HEK293 (cell line): ENCODE results near the gene ADI1.

Source experiments
- CTCF ChIA-PET: fragments of 350-600 bp; formaldehyde crosslinking; extraction: SDS; loops from one replicate; lab custom pipeline; 2021; ENCODE audit warnings: antibody characterized with exemption; lab: Yijun Ruan, JAX
- POLR2A ChIA-PET: fragments of 300-600 bp; formaldehyde crosslinking; extraction: SDS; loops from one replicate; lab custom pipeline; 2020; ENCODE audit warnings: antibody characterized with exemption, inconsistent platforms; lab: Yijun Ruan, JAX
- H3K27ac ChIP-seq: fragments of 200-500 bp; sonication (Bioruptor generic); 2 replicates; pipeline ENCODE4 v1.5.1; 2014; ENCODE audit warnings: low read depth, low read length, control low read depth, inconsistent platforms; ENCODE audit errors: extremely low read depth
- H3K36me3 ChIP-seq, 2 experiments: fragments of 200-500 bp in 1 of 2; sonication (Bioruptor generic) in 1 of 2; 1 replicate in 1 of 2; 2 replicates in 1 of 2; pipeline ENCODE4 v1.5.1; 2014 to 2017; ENCODE audit warnings: inconsistent platforms in 2 of 2, low read length in 2 of 2; ENCODE audit not compliant: control insufficient read depth in 2 of 2, insufficient read depth in 1 of 2
- H3K4me1 ChIP-seq: fragments of 200-500 bp; sonication (Bioruptor generic); 2 replicates; pipeline ENCODE4 v1.5.1; 2014; ENCODE audit warnings: mild to moderate bottlenecking, low read length, inconsistent platforms; ENCODE audit not compliant: control insufficient read depth, insufficient read depth
- H3K4me3 ChIP-seq: 2 replicates; pipeline ENCODE4 v1.5.1; 2011; ENCODE audit warnings: low read depth, mild to moderate bottlenecking, control low read depth, low read length, moderate library complexity
- H3K9me3 ChIP-seq: fragments of 200-500 bp; sonication (Bioruptor generic); 2 replicates; pipeline ENCODE4 v1.5.1; 2014; ENCODE audit warnings: low read depth, low read length, inconsistent platforms; ENCODE audit not compliant: control insufficient read depth, insufficient read depth
- GLI4 ChIP-seq: fragments of 450-650 bp; formaldehyde crosslinking; IDR thresholded peaks from 2 replicates; pipeline ENCODE4 v1.5.1; 2016; ENCODE audit warnings: missing biosample characterization, missing genetic modification characterization
- ZBTB8A ChIP-seq: fragments of 450-650 bp; formaldehyde crosslinking; IDR thresholded peaks from 2 replicates; pipeline ENCODE4 v1.5.1; 2016; ENCODE audit warnings: missing biosample characterization, missing genetic modification characterization
- ZFP3 ChIP-seq: fragments of 450-650 bp; formaldehyde crosslinking; IDR thresholded peaks from 2 replicates; pipeline ENCODE4 v1.5.1; 2016; ENCODE audit warnings: low read depth, missing biosample characterization, missing genetic modification characterization
- ZNF157 ChIP-seq: fragments of 450-650 bp; formaldehyde crosslinking; IDR thresholded peaks from 2 replicates; pipeline ENCODE4 v1.5.1; 2016; ENCODE audit warnings: missing biosample characterization, missing genetic modification characterization
- ZNF221 ChIP-seq: fragments of 450-650 bp; formaldehyde crosslinking; IDR thresholded peaks from 2 replicates; pipeline ENCODE4 v1.5.1; 2017; ENCODE audit warnings: missing biosample characterization, missing genetic modification characterization, borderline replicate concordance
- ZNF24 ChIP-seq: fragments of 450-650 bp; formaldehyde crosslinking; IDR thresholded peaks from 2 replicates; pipeline ENCODE4 v1.5.1; 2016; ENCODE audit warnings: missing biosample characterization, missing genetic modification characterization
- ZNF292 ChIP-seq: fragments of 450-650 bp; formaldehyde crosslinking; IDR thresholded peaks from 2 replicates; pipeline ENCODE4 v1.5.1; 2016; ENCODE audit warnings: low read depth, missing biosample characterization, missing genetic modification characterization, borderline replicate concordance
- ZNF324 ChIP-seq: fragments of 450-650 bp; formaldehyde crosslinking; IDR thresholded peaks from 2 replicates; pipeline ENCODE4 v1.5.1; 2016; ENCODE audit warnings: missing biosample characterization, missing genetic modification characterization
- ZNF561 ChIP-seq: fragments of 450-650 bp; IDR thresholded peaks from 2 replicates; pipeline ENCODE4 v1.5.1; 2018; ENCODE audit warnings: missing biosample characterization, missing genetic modification characterization, borderline replicate concordance
- ZNF610 ChIP-seq: fragments of 450-650 bp; formaldehyde crosslinking; IDR thresholded peaks from 2 replicates; pipeline ENCODE4 v1.5.1; 2016; ENCODE audit warnings: missing biosample characterization, missing genetic modification characterization, borderline replicate concordance
- ZNF664 ChIP-seq: fragments of 450-650 bp; formaldehyde crosslinking; IDR thresholded peaks from 2 replicates; pipeline ENCODE4 v1.5.1; 2016; ENCODE audit warnings: missing biosample characterization, missing genetic modification characterization
- ZNF791 ChIP-seq: fragments of 450-650 bp; formaldehyde crosslinking; IDR thresholded peaks from 2 replicates; pipeline ENCODE4 v1.5.1; 2016; ENCODE audit warnings: missing biosample characterization, missing genetic modification characterization
- TF ChIP-seq, protein P1 (sequence below): fragments of 450-650 bp; formaldehyde crosslinking; IDR thresholded peaks from 2 replicates; pipeline ENCODE4 v1.5.1; 2016; ENCODE audit warnings: missing biosample characterization, missing genetic modification characterization
- TF ChIP-seq, protein P2 (sequence below): fragments of 450-650 bp; formaldehyde crosslinking; IDR thresholded peaks from 2 replicates; pipeline ENCODE4 v1.5.1; 2016; ENCODE audit warnings: missing biosample characterization, missing genetic modification characterization
- TF ChIP-seq, protein P3 (sequence below): fragments of 450-650 bp; formaldehyde crosslinking; conservative IDR thresholded peaks from 2 replicates; pipeline ENCODE4 v1.5.1; 2016; ENCODE audit warnings: low read depth, missing biosample characterization, missing genetic modification characterization

ADI1 gene

DNA sequence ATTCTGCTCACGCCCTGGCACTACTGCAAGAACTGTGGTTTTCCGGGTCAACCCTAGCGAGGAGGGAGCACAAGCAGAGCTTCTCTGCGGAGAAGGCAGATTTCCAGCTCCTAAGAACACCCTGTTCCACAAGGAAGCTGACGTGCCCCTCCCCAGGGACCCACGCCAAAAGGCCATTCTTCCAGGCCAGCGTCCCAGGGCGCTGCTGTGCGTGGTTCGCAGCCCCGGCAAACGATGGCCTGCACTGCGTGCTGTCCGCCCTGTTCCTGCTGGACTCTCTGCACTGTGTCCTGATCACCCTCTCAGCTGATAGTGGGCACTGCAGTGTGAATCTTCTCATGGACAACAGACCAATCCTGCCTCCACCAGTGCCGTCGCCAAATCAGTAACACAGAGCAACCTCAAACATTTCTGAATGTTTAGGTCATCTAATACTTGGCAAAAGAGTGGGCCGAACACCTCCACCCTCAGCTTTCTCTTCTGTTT lies 49.1 kb downstream of the ADI1 start (continued):
- TF ChIP-seq ZNF791 = no peak
- no peak for TF ChIP-seq ZNF24 (tag by site-specific recombination)
- TF ChIP-seq ZNF221 (tag by site-specific recombination) = no peak

DNA sequence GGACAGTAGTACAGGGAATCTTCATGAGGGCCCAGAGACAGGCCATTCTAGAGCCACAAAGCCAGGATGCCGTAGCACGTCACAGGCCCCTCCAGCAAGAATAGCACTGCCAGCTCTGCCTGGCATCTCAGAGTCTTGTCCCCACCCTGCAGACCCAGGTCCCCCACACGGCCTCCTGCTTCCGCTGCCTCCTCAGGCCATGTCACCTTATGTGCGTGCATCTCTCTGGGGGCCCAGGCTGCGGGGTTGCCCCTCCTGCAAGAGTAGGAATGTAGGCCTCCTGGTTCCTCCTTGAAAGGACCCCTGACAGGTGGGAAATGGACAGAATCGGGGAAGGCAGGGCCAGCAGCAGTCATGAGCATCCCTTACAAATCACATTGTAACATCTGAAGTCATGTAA lies 49.8 kb downstream of the ADI1 start:
- H3K27ac ChIP-seq = no peak overlapping the region
- no peak overlapping the region for H3K4me3 ChIP-seq
- ChIA-PET CTCF (no interaction called here), POLR2A (no interaction called here)
- no peak for TF ChIP-seq ZNF610 (tag by site-specific recombination)
- TF ChIP-seq, protein P1, sequence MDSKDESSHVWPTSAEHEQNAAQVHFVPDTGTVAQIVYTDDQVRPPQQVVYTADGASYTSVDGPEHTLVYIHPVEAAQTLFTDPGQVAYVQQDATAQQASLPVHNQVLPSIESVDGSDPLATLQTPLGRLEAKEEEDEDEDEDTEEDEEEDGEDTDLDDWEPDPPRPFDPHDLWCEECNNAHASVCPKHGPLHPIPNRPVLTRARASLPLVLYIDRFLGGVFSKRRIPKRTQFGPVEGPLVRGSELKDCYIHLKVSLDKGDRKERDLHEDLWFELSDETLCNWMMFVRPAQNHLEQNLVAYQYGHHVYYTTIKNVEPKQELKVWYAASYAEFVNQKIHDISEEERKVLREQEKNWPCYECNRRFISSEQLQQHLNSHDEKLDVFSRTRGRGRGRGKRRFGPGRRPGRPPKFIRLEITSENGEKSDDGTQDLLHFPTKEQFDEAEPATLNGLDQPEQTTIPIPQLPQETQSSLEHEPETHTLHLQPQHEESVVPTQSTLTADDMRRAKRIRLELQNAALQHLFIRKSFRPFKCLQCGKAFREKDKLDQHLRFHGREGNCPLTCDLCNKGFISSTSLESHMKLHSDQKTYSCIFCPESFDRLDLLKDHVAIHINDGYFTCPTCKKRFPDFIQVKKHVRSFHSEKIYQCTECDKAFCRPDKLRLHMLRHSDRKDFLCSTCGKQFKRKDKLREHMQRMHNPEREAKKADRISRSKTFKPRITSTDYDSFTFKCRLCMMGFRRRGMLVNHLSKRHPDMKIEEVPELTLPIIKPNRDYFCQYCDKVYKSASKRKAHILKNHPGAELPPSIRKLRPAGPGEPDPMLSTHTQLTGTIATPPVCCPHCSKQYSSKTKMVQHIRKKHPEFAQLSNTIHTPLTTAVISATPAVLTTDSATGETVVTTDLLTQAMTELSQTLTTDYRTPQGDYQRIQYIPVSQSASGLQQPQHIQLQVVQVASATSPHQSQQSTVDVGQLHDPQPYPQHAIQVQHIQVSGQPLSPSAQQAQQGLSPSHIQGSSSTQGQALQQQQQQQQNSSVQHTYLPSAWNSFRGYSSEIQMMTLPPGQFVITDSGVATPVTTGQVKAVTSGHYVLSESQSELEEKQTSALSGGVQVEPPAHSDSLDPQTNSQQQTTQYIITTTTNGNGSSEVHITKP = no peak
- TF ChIP-seq, protein P2, sequence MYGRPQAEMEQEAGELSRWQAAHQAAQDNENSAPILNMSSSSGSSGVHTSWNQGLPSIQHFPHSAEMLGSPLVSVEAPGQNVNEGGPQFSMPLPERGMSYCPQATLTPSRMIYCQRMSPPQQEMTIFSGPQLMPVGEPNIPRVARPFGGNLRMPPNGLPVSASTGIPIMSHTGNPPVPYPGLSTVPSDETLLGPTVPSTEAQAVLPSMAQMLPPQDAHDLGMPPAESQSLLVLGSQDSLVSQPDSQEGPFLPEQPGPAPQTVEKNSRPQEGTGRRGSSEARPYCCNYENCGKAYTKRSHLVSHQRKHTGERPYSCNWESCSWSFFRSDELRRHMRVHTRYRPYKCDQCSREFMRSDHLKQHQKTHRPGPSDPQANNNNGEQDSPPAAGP (tag by site-specific recombination) = no peak
- no peak for TF ChIP-seq ZFP3 (tag by site-specific recombination)
- no peak for TF ChIP-seq ZNF664
- TF ChIP-seq ZNF324 (tag by site-specific recombination) = no peak
- no peaks in the 10 kb centered on the region for H3K9me3 ChIP-seq
- H3K4me1 ChIP-seq = no peaks in the 10 kb centered on the region
- peaks cover 0 to 76% of the 10 kb centered on the region in 2 experiments; a peak in 2 of 3 replicates for H3K36me3 ChIP-seq

DNA sequence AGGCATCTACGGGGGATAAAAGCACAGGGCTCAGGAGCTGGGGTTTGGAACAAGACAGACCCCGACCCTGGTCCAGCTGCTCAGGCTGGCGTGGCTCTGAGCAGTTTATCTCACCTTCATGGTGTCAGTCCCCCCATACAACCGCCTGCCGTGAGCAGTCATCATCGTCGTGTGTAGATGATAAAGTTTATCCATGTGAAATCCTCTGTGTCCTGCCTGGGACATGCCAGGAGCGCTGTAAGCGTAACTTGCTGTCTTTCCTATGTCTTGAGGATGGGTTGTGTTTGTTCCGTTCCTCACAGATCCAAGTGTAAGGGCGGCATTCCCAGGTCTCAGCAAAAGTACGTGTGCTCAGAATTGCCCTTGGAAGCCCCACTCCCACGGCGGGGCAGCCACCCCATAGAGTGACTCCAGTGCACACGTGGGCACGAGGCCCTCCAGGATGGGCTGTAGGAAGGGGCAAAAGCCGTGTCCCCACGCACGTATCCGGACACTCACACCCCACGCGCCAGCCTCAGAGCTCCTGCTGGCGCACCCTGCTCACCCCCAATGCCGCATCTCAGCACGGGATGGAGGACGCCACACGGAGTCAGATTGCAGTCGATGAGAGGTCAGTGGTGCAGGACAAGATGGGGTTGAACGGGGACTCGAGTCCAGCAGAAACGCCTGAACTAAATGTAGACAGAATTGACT lies 50.9 kb downstream of the ADI1 start:
- no peaks in the 10 kb centered on the region for H3K4me1 ChIP-seq
- CTCF ChIA-PET = no interaction called here
- H3K9me3 ChIP-seq = no peaks in the 10 kb centered on the region
- H3K4me3 ChIP-seq = no peak overlapping the region
- TF ChIP-seq ZNF157 (tag by site-specific recombination) = no peak
- TF ChIP-seq ZBTB8A (tag by site-specific recombination) = no peak
- TF ChIP-seq, protein P3, sequence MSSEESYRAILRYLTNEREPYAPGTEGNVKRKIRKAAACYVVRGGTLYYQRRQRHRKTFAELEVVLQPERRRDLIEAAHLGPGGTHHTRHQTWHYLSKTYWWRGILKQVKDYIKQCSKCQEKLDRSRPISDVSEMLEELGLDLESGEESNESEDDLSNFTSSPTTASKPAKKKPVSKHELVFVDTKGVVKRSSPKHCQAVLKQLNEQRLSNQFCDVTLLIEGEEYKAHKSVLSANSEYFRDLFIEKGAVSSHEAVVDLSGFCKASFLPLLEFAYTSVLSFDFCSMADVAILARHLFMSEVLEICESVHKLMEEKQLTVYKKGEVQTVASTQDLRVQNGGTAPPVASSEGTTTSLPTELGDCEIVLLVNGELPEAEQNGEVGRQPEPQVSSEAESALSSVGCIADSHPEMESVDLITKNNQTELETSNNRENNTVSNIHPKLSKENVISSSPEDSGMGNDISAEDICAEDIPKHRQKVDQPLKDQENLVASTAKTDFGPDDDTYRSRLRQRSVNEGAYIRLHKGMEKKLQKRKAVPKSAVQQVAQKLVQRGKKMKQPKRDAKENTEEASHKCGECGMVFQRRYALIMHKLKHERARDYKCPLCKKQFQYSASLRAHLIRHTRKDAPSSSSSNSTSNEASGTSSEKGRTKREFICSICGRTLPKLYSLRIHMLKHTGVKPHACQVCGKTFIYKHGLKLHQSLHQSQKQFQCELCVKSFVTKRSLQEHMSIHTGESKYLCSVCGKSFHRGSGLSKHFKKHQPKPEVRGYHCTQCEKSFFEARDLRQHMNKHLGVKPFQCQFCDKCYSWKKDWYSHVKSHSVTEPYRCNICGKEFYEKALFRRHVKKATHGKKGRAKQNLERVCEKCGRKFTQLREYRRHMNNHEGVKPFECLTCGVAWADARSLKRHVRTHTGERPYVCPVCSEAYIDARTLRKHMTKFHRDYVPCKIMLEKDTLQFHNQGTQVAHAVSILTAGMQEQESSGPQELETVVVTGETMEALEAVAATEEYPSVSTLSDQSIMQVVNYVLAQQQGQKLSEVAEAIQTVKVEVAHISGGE (tag by site-specific recombination) = no peak
- no peak for TF ChIP-seq ZNF561 (tag by site-specific recombination)
- TF ChIP-seq GLI4 (tag by site-specific recombination) = no peak
- no peak for TF ChIP-seq ZNF292 (tag by site-specific recombination)
- H3K27ac ChIP-seq = no peak overlapping the region
- peaks cover 0 to 84% of the 10 kb centered on the region in 2 experiments; a peak in 2 of 3 replicates for H3K36me3 ChIP-seq
- POLR2A ChIA-PET = no interaction called here
